NOMO-1 treated with DMSO at 0.1 percent for 48 hours (cell line): ENCODE data around the gene CSTPP1.
"Not testable (repeated sequence)": the region's sequence is repeated elsewhere in the genome, so short reads cannot be mapped to it uniquely, and the experiment has no call there.

ENCODE experiments used
- DNase-seq: peaks from one replicate; lab custom pipeline; 2025; ENCODE audit not compliant: unreplicated experiment; lab: John Stamatoyannopoulos, UW

Gene CSTPP1

DNA sequence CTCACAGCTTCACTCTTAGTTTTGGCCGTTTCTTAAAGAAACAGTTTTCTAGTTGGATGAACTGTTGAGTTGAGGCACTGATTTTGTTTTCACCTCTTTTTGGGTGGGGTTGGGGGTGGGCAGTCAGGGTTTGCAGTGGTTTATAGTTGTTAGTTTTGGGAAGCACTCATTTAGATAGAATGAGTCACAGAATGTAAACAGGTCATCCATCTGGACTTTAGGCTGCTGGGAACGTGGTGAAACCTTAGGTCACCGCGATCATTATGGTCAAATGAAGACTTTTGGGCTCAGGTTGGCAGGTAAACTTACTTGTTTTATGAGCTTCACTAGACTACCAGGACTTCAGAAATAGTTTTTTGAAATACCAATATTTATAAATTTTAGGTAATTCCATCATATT is 48.4 kb downstream of the CSTPP1 start:
- no peak for DNase-seq

DNA sequence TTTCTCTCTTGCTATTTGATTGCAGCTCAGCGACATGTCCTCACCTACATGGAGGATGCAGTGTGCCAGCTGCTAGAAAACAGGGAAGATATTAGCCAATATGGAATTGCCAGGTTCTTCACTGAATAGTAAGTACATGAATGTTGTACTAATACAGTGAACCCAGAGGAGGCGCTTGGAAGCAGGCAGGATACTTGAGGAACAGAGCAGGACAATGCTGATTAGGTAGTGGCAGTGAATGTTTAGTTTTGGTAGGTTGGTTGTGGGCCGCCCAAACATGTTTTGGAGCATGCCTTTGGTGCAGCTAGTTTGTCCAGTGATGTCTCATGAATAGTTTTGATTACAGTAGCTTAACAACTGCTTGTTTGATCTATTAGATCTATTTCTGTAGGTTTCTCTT is 50.6 kb downstream of the CSTPP1 start:
- no peak for DNase-seq

- not testable (repeated sequence) for DNase-seq
Observed at GRCh38 chr11:46989810-46990487, 53.4 kb downstream of the CSTPP1 start.

- no peak for DNase-seq
Observed at GRCh38 chr11:46991391-46991790, 54.8 kb downstream of the CSTPP1 start.

- not testable (repeated sequence) for DNase-seq
Observed at GRCh38 chr11:46992386-46992785, 55.8 kb downstream of the CSTPP1 start.

DNA sequence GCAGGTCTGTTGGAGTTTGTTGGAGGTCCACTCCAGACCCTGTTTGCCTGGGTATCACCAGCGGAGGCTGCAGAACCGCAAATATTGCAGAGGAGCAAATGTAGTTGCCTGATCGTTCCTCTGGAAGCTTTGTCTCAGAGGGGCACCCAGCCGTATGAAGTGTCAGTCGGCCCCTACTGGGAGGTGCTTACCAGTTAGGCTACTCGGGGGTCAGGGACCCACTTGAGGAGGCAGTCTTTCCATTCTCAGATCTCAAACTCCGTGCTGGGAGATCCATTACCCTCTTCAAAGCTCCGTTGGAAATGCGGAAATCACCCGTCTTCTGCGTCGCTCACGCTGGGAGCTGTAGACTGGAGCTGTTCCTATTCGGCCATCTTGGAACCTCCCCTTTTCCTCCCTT is 61.2 kb downstream of the CSTPP1 start:
- DNase-seq, result not testable (repeated sequence)

- DNase-seq, result no peak
Observed at GRCh38 chr11:46999217-46999616, 62.7 kb downstream of the CSTPP1 start.

GRCh38 chr11:47000033-47000432 is 63.5 kb downstream of the CSTPP1 start:
- no peak for DNase-seq

DNA sequence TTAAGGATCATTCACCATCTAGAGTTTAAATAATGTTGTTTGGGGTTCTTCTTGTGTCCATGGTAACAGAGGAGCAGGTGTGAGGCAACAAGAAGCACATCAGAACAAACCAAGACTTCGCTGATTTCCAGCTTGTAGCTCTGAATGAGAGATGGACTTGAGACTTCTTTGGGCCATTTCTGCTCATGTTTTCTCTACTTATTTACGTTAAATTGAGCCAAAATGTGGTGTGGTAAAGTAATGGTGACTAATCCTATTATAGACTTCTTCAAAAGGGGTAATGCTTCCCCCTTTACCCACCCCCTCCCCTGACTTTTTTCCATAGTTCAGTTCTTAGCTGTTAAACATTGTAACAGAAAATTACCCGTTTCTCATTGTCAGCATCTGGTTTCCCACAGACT is 65.2 kb downstream of the CSTPP1 start:
- peak; percentile 51 for DNase-seq

- DNase-seq, result peak; percentile 44
Observed at GRCh38 chr11:47002390-47002789, 65.8 kb downstream of the CSTPP1 start.

- DNase-seq, result peak; percentile 69
Observed at GRCh38 chr11:47003180-47003877, 66.8 kb downstream of the CSTPP1 start.

DNA sequence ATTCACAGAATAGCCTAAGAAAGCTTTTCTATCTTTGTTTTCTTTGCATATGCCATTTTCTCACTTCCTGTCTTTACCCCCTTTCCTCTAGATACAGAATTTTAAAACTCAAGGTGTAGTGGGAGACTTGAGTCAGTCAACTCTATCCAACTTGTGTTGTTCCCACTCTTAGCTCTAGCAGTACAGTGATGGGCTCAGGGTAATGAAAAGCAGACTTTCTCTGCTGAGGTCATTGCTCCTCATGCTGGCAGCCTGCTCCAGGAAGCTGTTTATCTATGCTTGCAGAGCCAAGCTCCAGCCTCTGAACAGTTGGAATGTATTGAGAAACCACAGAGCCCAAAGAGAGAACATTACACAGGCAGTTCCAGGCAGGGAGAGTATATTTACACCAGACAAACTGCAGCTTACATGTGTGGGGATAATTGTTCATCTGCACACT is 68.1 kb downstream of the CSTPP1 start:
- peak; percentile 62 for DNase-seq

GRCh38 chr11:47005441-47005840 is 68.9 kb downstream of the CSTPP1 start:
- peak; percentile 11 for DNase-seq

DNA sequence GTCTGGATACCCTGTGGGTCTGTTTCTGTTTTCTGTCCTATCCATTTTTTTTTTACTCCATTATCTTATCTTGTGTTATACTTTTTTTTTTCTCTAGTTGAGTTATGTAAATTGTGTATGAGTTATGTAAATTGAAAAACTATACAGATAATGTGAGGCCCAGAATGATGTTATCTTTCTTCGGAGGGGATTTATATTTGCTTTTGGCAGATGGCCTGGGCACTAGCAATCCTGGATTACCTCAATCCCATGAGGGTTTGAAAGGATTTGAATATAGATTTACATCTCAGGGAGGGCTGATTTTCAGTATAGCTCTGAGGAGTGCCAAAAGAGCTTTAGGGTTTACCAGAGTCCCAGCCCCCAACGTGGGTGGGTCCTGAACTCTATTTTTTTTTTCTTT is 71.0 kb downstream of the CSTPP1 start:
- no peak for DNase-seq

DNA sequence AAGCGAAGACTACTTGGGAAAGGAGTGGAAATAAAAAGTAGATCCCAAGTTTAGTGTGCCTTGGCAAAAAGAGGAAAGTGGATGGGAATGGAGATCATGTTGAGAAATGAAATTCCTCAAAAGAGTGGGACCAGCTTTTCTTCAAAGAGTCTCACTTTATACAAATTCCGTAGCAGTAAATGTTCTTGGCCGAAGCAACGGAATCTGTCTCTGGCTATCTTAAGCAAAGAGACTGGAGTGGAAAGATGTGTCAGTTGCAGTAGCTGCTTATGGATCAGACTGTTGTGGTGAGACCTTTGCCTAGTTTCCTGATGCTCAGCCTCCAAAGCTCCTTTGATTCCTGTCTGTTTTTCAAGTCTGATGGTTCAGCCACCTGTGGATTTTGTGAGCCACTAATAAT is 73.6 kb downstream of the CSTPP1 start:
- DNase-seq, result no peak

DNA sequence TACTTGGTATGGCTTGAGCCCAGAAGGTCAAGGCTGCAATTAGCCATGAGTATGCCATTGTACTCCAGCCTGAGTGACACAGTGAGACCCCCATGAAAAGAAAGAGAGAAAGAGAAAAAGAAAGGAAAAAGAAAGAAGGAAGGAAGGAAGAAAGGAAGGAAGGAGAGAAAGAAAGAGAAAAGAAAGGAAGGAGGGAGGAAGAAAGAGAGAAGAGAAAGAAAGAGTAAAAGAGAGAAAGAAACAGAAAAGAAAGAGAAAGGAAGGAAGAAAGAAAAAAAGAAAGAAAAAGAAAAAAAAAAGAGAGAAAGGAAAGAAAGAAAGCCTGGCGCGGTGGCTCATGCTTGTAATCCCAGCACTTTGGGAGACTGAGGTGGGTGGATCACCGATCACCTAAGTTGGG is 77.5 kb downstream of the CSTPP1 start:
- DNase-seq, result no peak

- DNase-seq, result no peak
Observed at GRCh38 chr11:47018637-47019036, 82.1 kb downstream of the CSTPP1 start.

- no peak for DNase-seq
Observed at GRCh38 chr11:47020793-47021526, 84.4 kb downstream of the CSTPP1 start.

- no peak for DNase-seq
Observed at GRCh38 chr11:47021527-47021818, 84.9 kb downstream of the CSTPP1 start.

DNA sequence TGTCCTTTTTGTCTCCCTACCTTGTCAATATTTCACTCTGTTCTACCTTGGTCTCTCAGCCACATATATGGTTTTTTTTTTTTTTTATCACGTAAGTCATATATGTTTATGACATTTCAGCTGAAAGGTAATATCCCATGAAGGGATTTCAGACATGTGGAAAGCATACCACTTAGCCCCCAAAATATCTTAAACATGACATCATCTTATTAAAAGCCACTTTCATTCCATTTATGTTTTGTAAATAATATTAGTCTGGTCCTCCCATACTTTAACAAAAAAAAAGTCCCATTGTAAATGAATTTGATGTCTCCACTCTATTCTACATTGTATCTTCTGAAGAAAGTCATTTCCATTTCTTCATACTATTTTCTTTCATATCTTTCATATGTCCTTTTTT is 85.4 kb downstream of the CSTPP1 start:
- DNase-seq, result no peak

DNA sequence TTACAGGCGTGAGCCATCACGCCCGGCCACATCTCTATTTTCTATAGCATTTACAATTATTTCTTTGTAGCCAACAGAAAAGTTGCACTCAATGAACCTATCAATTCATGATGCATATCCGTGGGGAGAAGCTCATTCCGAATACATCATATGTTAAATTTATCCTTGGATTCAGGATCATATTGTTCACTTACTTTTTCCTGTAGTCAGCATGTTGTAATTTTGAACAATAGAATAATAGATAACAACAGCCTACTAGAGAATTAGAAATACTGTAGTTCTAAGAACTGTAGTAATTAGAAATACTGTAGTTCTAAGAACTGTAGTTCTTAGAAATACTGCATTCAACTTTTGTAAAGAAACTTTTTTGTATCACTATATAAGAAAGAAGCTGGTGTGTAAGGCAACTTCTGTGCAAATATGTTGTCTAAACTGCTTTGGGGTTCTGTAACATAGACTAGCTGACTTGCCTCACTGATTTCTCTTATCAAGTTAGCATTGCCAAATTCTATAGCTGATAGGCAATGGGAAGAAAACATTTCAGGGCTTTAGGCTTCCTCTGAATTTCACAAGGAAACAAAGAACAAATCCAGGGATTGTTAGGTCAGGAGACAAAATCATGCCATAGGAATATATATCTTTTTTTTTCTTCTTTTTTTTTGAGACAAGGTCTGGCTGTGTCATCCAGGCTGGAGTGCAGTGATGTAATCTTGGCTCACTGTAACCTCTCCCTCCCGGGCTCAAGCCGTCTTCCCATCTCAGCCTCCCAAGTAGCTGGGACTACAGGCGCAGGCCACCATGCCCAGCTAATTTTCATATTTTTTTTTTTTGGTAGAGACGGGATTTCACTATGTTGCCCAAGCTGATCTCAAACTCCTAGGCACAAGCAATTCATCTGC is 91.9 kb downstream of the CSTPP1 start:
- DNase-seq, result no peak
